Right ventricle myocardium inferior (tissue), 1 donor: ENCODE results near the gene RFNG. TPM values are rescaled to one million over a fixed set of nuclear protein-coding genes. Genes with fewer than 3 reads are reported as not detected.

Experiments
- ATAC-seq: fragments of 200-7000 bp; cut with Tn5 transposase; one replicate; pipeline ENCODE4 v1.9.1; 2020; ENCODE audit warnings: mild to moderate bottlenecking, moderate library complexity
- DNase-seq: peaks from one replicate; pipeline ENCODE4 v3.0.0; 2021; ENCODE audit errors: missing footprints
- intact Hi-C: fragments of 100-400 bp; cut with DNase I; formaldehyde crosslinking; loops from one replicate; pipeline ENCODE4 v1.11.0; 2022
- total RNA-seq: library from RNA; stranded (reverse); fragmentation: NEBNext Ultra II Directional; extraction: Animal tissue kit (Norgen Biotek cat#: 25700); gene quantifications from one replicate; pipeline ENCODE4 v1.2.1, GENCODE V29; 2021
- donor health status: DM: no; HTN: yes; CAD: no; lungs with severe emphysema.

The RFNG gene
- total RNA-seq, 1 donor from 2014 or later, result 19.3 TPM

GRCh38 chr17:82000803-82001570, 50.6 kb downstream of the RFNG start:
- intact Hi-C loops, result no loop called here
- ATAC-seq, result no peak
- DNase-seq, result no peak

- ATAC-seq (no peak), DNase-seq (no peak)
- intact Hi-C loops, result no loop called here
Measured at GRCh38 chr17:81999976-82000802, 51.4 kb downstream of the RFNG start.

GRCh38 chr17:81999587-81999975, 52.0 kb downstream of the RFNG start:
- intact Hi-C loops, result no loop called here
- ATAC-seq (no peak), DNase-seq (no peak)

GRCh38 chr17:81998691-81999438, 52.7 kb downstream of the RFNG start:
- ATAC-seq (no peak), DNase-seq (no peak)
- intact Hi-C loops, result no loop called here

GRCh38 chr17:81998212-81998611, 53.4 kb downstream of the RFNG start:
- ATAC-seq (no peak), DNase-seq (no peak)
- intact Hi-C loops, result no loop called here

Other genes with a start within 250 kb of the RFNG start
- not detected for gene GCGR, start 247.7 kb downstream of the RFNG start, total RNA-seq
- 109 TPM for gene MCRIP1, start 218.5 kb downstream of the RFNG start, total RNA-seq
- gene PPP1R27, start 216.8 kb downstream of the RFNG start, total RNA-seq, result not detected
- gene P4HB, start 191.3 kb downstream of the RFNG start, total RNA-seq, result 355 TPM
- 126 TPM for gene ARHGDIA, start 180.5 kb downstream of the RFNG start, total RNA-seq
- 35.5 TPM for gene ALYREF, start 160.2 kb downstream of the RFNG start, total RNA-seq
- gene ANAPC11, start 160.1 kb downstream of the RFNG start, total RNA-seq, result 179 TPM
- gene NPB, start 149.6 kb downstream of the RFNG start, total RNA-seq, result 0.38 TPM
- 31.0 TPM for gene PCYT2, start 140.4 kb downstream of the RFNG start, total RNA-seq
- gene SIRT7, start 133.6 kb downstream of the RFNG start, total RNA-seq, result 6.2 TPM
- 26.2 TPM for gene MAFG, start 124.1 kb downstream of the RFNG start, total RNA-seq
- 6.2 TPM for gene PYCR1, start 114.5 kb downstream of the RFNG start, total RNA-seq
- 3.7 TPM for gene MYADML2, start 104.6 kb downstream of the RFNG start, total RNA-seq
- 0.89 TPM for gene NOTUM, start 90.6 kb downstream of the RFNG start, total RNA-seq
- gene ASPSCR1, start 74.2 kb downstream of the RFNG start, total RNA-seq, result 25.5 TPM
- 30.5 TPM for gene CENPX, start 28.9 kb downstream of the RFNG start, total RNA-seq
- gene LRRC45, start 28.5 kb downstream of the RFNG start, total RNA-seq, result 5.3 TPM
- gene RAC3, start 20.1 kb downstream of the RFNG start, total RNA-seq, result 2.2 TPM
- 175 TPM for gene DCXR, start 14.1 kb downstream of the RFNG start, total RNA-seq
- gene GPS1, start 87 bp upstream of the RFNG start, total RNA-seq, result 80.9 TPM
- 59.3 TPM for gene DUS1L, start 14.0 kb upstream of the RFNG start, total RNA-seq
- gene FASN, start 46.4 kb upstream of the RFNG start, total RNA-seq, result 46.6 TPM
- 7.9 TPM for gene CCDC57, start 161.0 kb upstream of the RFNG start, total RNA-seq
- 10.4 TPM for gene SLC16A3, start 177.2 kb upstream of the RFNG start, total RNA-seq
- 62.6 TPM for gene CSNK1D, start 221.9 kb upstream of the RFNG start, total RNA-seq